Tibial nerve (tissue), 3 donors: ENCODE results near the gene SLC30A2.

Experiments
- EP300 ChIP-seq, 2 donors: sonication (generic); formaldehyde crosslinking; IDR thresholded peaks; one replicate each; pipeline ENCODE4 v1.6.1; 2017; ENCODE audit warnings: antibody characterized with exemption in 2 of 2, mild to moderate bottlenecking in 1 of 2
- POLR2A ChIP-seq, 2 donors: fragments of 450-650 bp; IDR thresholded peaks; one replicate each; pipeline ENCODE4 v1.6.1; 2017; ENCODE audit warnings: antibody characterized with exemption in 2 of 2, mild to moderate bottlenecking in 2 of 2, moderate library complexity in 2 of 2

GRCh38 chr1:26066160-26066559 lies 20.2 kb upstream of the SLC30A2 start:
- TF ChIP-seq EP300 (IDR thresholded peaks at IDR 0.05): no peak
- no peak for TF ChIP-seq POLR2A (IDR thresholded peaks at IDR 0.05)
